AG04450 (cell line): ENCODE results near the gene EIF2B5. TPM values are rescaled to one million over a fixed set of nuclear protein-coding genes. Genes with fewer than 3 reads are reported as not detected.

Experiments
- CTCF ChIA-PET: fragments of 300-600, 350-600 bp; formaldehyde crosslinking; extraction: SDS; loops from one replicate; lab custom pipeline; 2022; ENCODE audit warnings: antibody characterized with exemption, inconsistent platforms; lab: Charles Lee
- POLR2A ChIA-PET: fragments of 350-600 bp; formaldehyde crosslinking; extraction: SDS; loops from one replicate; lab custom pipeline; 2021; ENCODE audit warnings: antibody characterized with exemption, inconsistent platforms; lab: Yijun Ruan, JAX
- DNase-seq: peaks from one replicate; pipeline ENCODE4 v3.0.0-alpha.2; 2011; ENCODE audit warnings: low read depth, low spot score
- H3K27ac ChIP-seq: one replicate; pipeline ENCODE4 v1.5.1; 2012; ENCODE audit warnings: low read depth, low read length, control low read depth
- H3K27me3 ChIP-seq: one replicate; pipeline ENCODE4 v1.6.0; 2012; ENCODE audit warnings: low read length; ENCODE audit not compliant: control insufficient read depth, insufficient read depth
- H3K4me3 ChIP-seq: 2 replicates; pipeline ENCODE4 v1.5.1; 2011; ENCODE audit warnings: mild to moderate bottlenecking, low read depth, low read length, control low read depth
- H3K9me3 ChIP-seq: 2 replicates; pipeline ENCODE4 v1.5.1; 2012; ENCODE audit warnings: low read length; ENCODE audit not compliant: control insufficient read depth, insufficient read depth
- CTCF ChIP-seq: IDR thresholded peaks from 2 replicates; pipeline ENCODE4 v1.5.1; 2011; ENCODE audit warnings: low read depth, low read length, control low read depth, inconsistent platforms
- polyA plus RNA-seq: library from polyadenylated mRNA; depleted of rRNA; stranded (reverse); fragments of >200 nt; gene quantifications from 2 replicates; pipeline ENCODE4 v1.2.3, GENCODE V29; 2011

The EIF2B5 gene
- polyA plus RNA-seq, 1 experiment, result 29.8 TPM

DNA sequence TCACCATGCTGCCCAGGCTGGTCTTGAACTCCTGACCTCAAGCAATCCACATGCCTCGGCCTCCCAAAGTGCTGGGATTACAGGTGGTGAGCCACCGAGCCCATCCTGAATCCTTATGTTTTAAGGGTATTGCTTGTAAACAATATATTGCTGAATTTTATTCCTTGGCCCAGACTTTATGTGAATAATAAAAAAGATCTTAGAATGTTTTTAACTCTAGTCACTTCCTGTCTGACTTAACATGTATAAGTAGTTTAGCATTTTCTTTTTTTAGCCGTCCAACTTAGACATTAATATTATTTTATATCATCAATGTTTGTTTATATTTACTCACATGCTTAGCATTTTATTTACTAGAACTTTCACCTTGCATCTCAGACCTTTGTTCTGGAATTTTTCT, 9.2 kb upstream of the EIF2B5 start:
- POLR2A ChIA-PET, result no interaction called here
- Histone ChIP-seq H3K27ac (no peak overlapping the region), H3K27me3 (no peaks in the 10 kb centered on the region), H3K9me3 (no peaks in the 10 kb centered on the region), H3K4me3 (no peak overlapping the region)
- no peak for TF ChIP-seq CTCF
- CTCF ChIA-PET, result no interaction called here
- no peak for DNase-seq

GRCh38 chr3:184129012-184129411, 6.1 kb upstream of the EIF2B5 start:
- H3K27ac ChIP-seq, result no peak overlapping the region
- CTCF ChIA-PET, result no interaction called here
- no peaks in the 10 kb centered on the region for H3K27me3 ChIP-seq
- H3K9me3 ChIP-seq, result no peaks in the 10 kb centered on the region
- TF ChIP-seq CTCF, result peak; percentile 50; the same call in 1 of the 2 replicates
- no peak overlapping the region for H3K4me3 ChIP-seq
- no peak for DNase-seq
- POLR2A ChIA-PET, result no interaction called here

DNA sequence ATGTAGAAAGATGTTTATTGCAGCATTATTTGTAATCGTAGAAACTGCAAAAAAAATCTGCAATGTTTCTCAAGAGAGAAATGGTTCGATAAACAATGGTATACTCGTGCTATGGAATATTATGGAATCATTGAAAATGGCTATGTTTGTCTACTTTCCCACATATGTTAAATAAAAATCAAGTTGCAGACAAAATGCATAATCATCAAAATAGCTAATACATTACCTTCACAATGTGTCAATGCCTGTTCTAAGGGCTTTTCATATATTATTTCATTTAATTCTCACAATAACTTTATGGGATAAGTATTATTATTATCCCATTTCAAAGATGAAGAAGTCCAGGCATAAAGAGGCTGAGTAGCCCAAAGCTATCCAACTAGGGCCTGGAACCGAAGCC, 2.2 kb upstream of the EIF2B5 start:
- no peak for TF ChIP-seq CTCF
- Histone ChIP-seq H3K9me3 (no peaks in the 10 kb centered on the region), H3K27ac (no peak overlapping the region), H3K27me3 (no peaks in the 10 kb centered on the region), H3K4me3 (no peak overlapping the region)
- POLR2A ChIA-PET, result interaction anchor here (0.6 kb wide), 1 partner anchor 49 kb away, joined by 3 read pairs; no protein-coding TSS in a partner anchor
- DNase-seq, result no peak
- CTCF ChIA-PET, result interaction anchor here (1.0 to 1.3 kb wide), 3 partner anchors 95 to 237 kb away, joined by 3 to 5 read pairs (median 3); partner anchors contain the start of gene EEF1AKMT4

- Histone ChIP-seq H3K27me3 (no peaks in the 10 kb centered on the region), H3K27ac (peak overlapping the region; percentile 57), H3K4me3 (peak overlapping the region; percentile 98), H3K9me3 (no peaks in the 10 kb centered on the region)
- ChIA-PET CTCF (interaction anchor here (0.7 to 1.8 kb wide), 4 partner anchors 11 to 238 kb away, joined by 3 to 12 read pairs (median 4); partner anchors contain the start of gene EEF1AKMT4), POLR2A (interaction anchor here (0.9 to 1.9 kb wide), 8 partner anchors 11 to 239 kb away, joined by 3 to 8 read pairs (median 5); partner anchors contain the start of gene ABCF3)
- TF ChIP-seq CTCF, result no peak
- DNase-seq, result no peak
Measured at GRCh38 chr3:184133840-184134745, 1.1 kb upstream of the EIF2B5 start.

GRCh38 chr3:184134746-184135148, 411 bp upstream of the EIF2B5 start:
- POLR2A ChIA-PET, result interaction anchor here (0.8 to 1.9 kb wide), 9 partner anchors 10 to 239 kb away, joined by 3 to 22 read pairs (median 5); partner anchors contain the start of gene ABCF3
- CTCF ChIA-PET, result interaction anchor here (0.7 to 1.8 kb wide), 5 partner anchors 11 to 239 kb away, joined by 3 to 12 read pairs (median 4); no protein-coding TSS in a partner anchor
- no peaks in the 10 kb centered on the region for H3K27me3 ChIP-seq
- H3K27ac ChIP-seq, result peak overlapping the region; percentile 57
- H3K9me3 ChIP-seq, result no peaks in the 10 kb centered on the region
- TF ChIP-seq CTCF, result no peak
- DNase-seq, result no peak
- peak overlapping the region; percentile 98 for H3K4me3 ChIP-seq
